GM12878 (cell line): Measurements from ENCODE around the gene PSMC3. TPM values are rescaled to one million over a fixed set of nuclear protein-coding genes. Genes with fewer than 3 reads are reported as not detected.

Experiments used
- ATAC-seq: fragments of 200-7000 bp; cut with Tn5 transposase; 3 replicates; pipeline ENCODE4 v1.9.1; 2020; ENCODE audit warnings: mild to moderate bottlenecking, moderate library complexity
- BruUV-seq: library from RNA; stranded (reverse); fragments of 400-500 nt; replicated peaks from 2 replicates; lab custom pipeline; 2021; lab: Mats Ljungman, UMichigan
- CTCF ChIA-PET: fragments of 300-600 bp; sonication (Branson Sonifier 250); formaldehyde crosslinking; extraction: SDS; loops from one replicate; lab custom pipeline; 2021; ENCODE audit warnings: inconsistent platforms; lab: Yijun Ruan, JAX
- POLR2A ChIA-PET: fragments of 350-600 bp; formaldehyde crosslinking; extraction: SDS; loops from one replicate; lab custom pipeline; 2021; ENCODE audit warnings: inconsistent platforms; lab: Charles Lee
- RAD21 ChIA-PET: fragments of 300-600 bp; sonication (Branson Sonifier 250); formaldehyde crosslinking; loops from one replicate; lab custom pipeline; 2023; ENCODE audit warnings: antibody characterized with exemption; ENCODE audit not compliant: unreplicated experiment; lab: Charles Lee
- SMC1A ChIA-PET: fragments of 300-600 bp; sonication (Branson Sonifier 250); formaldehyde crosslinking; loops from one replicate; lab custom pipeline; 2023; ENCODE audit not compliant: unreplicated experiment, uncharacterized antibody; lab: Charles Lee
- DNase-seq: peaks from one replicate; pipeline ENCODE4 v3.0.0-alpha.2; 2011; ENCODE audit warnings: low read depth, low spot score
- FAIRE-seq: peaks from 3 replicates; lab custom pipeline; 2011; peaks lifted over from hg19 to GRCh38; lab: Jason Lieb, UNC
- H2AFZ ChIP-seq: 2 replicates; pipeline ENCODE4 v1.6.0; 2011; ENCODE audit warnings: low read depth, low read length, control low read depth; ENCODE audit not compliant: control insufficient read depth
- H3K27ac ChIP-seq: 2 replicates; pipeline ENCODE4 v1.5.1; 2011; ENCODE audit warnings: control low read depth; ENCODE audit not compliant: control insufficient read depth, insufficient read depth
- H3K27me3 ChIP-seq, 2 experiments: replicated peaks in 1 of 2; 2 replicates each; pipeline versions ENCODE4 v1.6.0 to v1.6.1; 2011; ENCODE audit warnings: low read length in 1 of 2; ENCODE audit not compliant: control insufficient read depth in 2 of 2, insufficient read depth in 2 of 2
- H3K36me3 ChIP-seq, 2 experiments: 2 replicates each; pipeline ENCODE4 v1.5.1; 2011; ENCODE audit warnings: low read length in 1 of 2; ENCODE audit not compliant: control insufficient read depth in 2 of 2, insufficient read depth in 2 of 2
- H3K4me1 ChIP-seq: 2 replicates; pipeline ENCODE4 v1.6.1; 2011; ENCODE audit warnings: mild to moderate bottlenecking, low read length, moderate library complexity, mixed read lengths; ENCODE audit not compliant: control insufficient read depth, insufficient read depth
- H3K4me2 ChIP-seq: 2 replicates; pipeline ENCODE4 v1.6.0; 2011; ENCODE audit warnings: control low read depth; ENCODE audit not compliant: control insufficient read depth, insufficient read depth
- H3K4me3 ChIP-seq: fragments of 200-600 bp; sonication (generic); 2 replicates; pipeline ENCODE4 v1.5.1; 2016
- H3K79me2 ChIP-seq: 2 replicates; pipeline ENCODE4 v1.6.0; 2011; ENCODE audit warnings: low read length; ENCODE audit not compliant: control insufficient read depth, insufficient read depth
- H3K9ac ChIP-seq: 2 replicates; pipeline ENCODE4 v1.8.0; 2011; ENCODE audit warnings: low read length, control low read depth, mixed read lengths; ENCODE audit not compliant: control insufficient read depth, insufficient read depth
- H3K9me3 ChIP-seq: replicated peaks from 3 replicates; pipeline ENCODE4 v1.5.1; 2011; ENCODE audit warnings: mild to moderate bottlenecking, low read length; ENCODE audit not compliant: control insufficient read depth, insufficient read depth
- H4K20me1 ChIP-seq: 2 replicates; pipeline ENCODE4 v1.6.0; 2011; ENCODE audit not compliant: control insufficient read depth, insufficient read depth
- HCFC1 ChIP-seq: fragments of 150-350 bp; IDR thresholded peaks from 2 replicates; pipeline ENCODE4 v1.6.1; 2014; ENCODE audit warnings: low read length
- JUND ChIP-seq: IDR thresholded peaks from 2 replicates; pipeline ENCODE4 v1.6.1; 2012; ENCODE audit warnings: low read depth, mild to moderate bottlenecking, low read length, improper control_type of control experiment, moderate library complexity
- NR2F1 ChIP-seq: fragments of 450-650 bp; conservative IDR thresholded peaks from 2 replicates; pipeline ENCODE4 v1.6.1; 2017; ENCODE audit warnings: mild to moderate bottlenecking
- SRF ChIP-seq, 2 experiments: IDR thresholded peaks; 2 replicates each; pipeline ENCODE4 v1.6.1; 2011; ENCODE audit warnings: low read depth in 2 of 2, low read length in 2 of 2, mild to moderate bottlenecking in 1 of 2, moderate library complexity in 1 of 2
- WGBS: methylation state at CpG from one replicate; pipeline ENCODE4 v1.1.6; 2016; ENCODE audit warnings: low lambda C conversion rate; ENCODE audit not compliant: insufficient replicate concordance, insufficient coverage; ENCODE audit errors: missing lambda C conversion rate; 5-methylcytosine and 5-hydroxymethylcytosine counted together
- in situ Hi-C: fragments of 300-500 bp; cut with MboI; formaldehyde crosslinking; loops from 9 replicates; pipeline ENCODE4 v1.14.3; 2018; ENCODE audit warnings: mixed read lengths
- intact Hi-C: fragments of 100-400 bp; cut with micrococcal nuclease; formaldehyde crosslinking; loops from one replicate; pipeline ENCODE4 v1.14.2; 2022; ENCODE audit not compliant: unreplicated experiment
- polyA plus RNA-seq, 11 experiments: library from polyadenylated mRNA; depleted of rRNA in 4 of 11; unstranded in 6 of 11; stranded (reverse) in 5 of 11; fragments of >200 nt; fragmentation: Nextera tagmentation in 4 of 11; fragmentation: Illumina TruSeq in 1 of 11; extraction: Ambion mirVana in 4 of 11; extraction: Trizol in 1 of 11; gene quantifications; 1 replicate in 1 of 11; 2 replicates in 10 of 11; pipeline versions ENCODE4 v1.2.1 to v1.2.3, GENCODE V29; 2011 to 2016; ENCODE audit warnings: inconsistent platforms in 2 of 11, missing spikeins in 2 of 11, low read depth in 1 of 11
- total RNA-seq, 4 experiments: library from RNA; depleted of rRNA in 3 of 4; stranded (reverse); fragments of >200 nt in 3 of 4; fragmentation: Illumina TruSeq in 1 of 4; extraction: Trizol in 1 of 4; gene quantifications; 2 replicates each; pipeline versions ENCODE4 v1.2.1 to v1.2.3, GENCODE V29; 2013 to 2021
- TF ChIP-seq, protein P1 (sequence below): fragments of 450-650 bp; IDR thresholded peaks from 2 replicates; pipeline ENCODE4 v1.6.1; 2017; ENCODE audit warnings: mild to moderate bottlenecking, moderate library complexity
- TF ChIP-seq, protein P2 (sequence below): IDR thresholded peaks from 2 replicates; pipeline ENCODE4 v1.6.1; 2012; ENCODE audit warnings: mild to moderate bottlenecking, low read depth, low read length
- TF ChIP-seq, protein P3 (sequence below), 3 experiments: IDR thresholded peaks in 2 of 3; conservative IDR thresholded peaks in 1 of 3; 2 replicates each; pipeline ENCODE4 v1.5.1; 2011; ENCODE audit warnings: low read depth in 3 of 3, low read length in 3 of 3, mild to moderate bottlenecking in 3 of 3, control low read depth in 2 of 3, moderate library complexity in 2 of 3, inconsistent platforms in 1 of 3, mixed read lengths in 1 of 3; ENCODE audit not compliant: control insufficient read depth in 2 of 3, insufficient read depth in 1 of 3; ENCODE audit errors: extremely low read depth in 1 of 3

PSMC3 gene
- total and polyA plus RNA-seq, 10 of the 15 experiments (the other 5 are each of a cell fraction or from before 2014, with no cell fraction given) = 39.5 to 289 (median 155) TPM

DNA sequence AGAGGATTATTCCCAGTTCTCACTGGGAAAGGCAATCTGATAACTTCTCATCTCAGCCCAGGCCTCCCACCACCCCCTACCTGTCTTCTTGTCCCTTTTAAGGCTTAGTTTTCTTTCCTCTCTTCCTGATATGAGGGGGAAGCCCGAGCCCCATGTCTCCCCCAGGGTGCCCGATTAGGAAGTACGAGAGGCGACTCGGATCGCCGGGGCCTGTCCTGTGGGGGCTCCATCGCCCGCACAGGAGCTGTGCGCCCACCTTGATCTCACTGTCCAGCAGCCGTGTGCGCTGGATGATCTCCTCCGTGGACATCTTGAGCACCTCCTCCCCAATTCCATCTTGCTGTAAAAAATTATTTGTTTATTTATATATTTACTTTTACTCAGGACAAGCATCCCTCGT is 628 bp downstream of the PSMC3 start:
- ATAC-seq (peak; percentile 12), DNase-seq (no peak), FAIRE-seq (no peak)
- H3K4me1 ChIP-seq = peaks cover 12% of the 10 kb centered on the region
- 9% methylated on average over 14 of the region's 14 CpGs for WGBS
- no peaks in the 10 kb centered on the region for H3K27me3 ChIP-seq
- CTCF ChIA-PET = interaction anchor here (1.1 to 4.2 kb wide), 4 partner anchors 14 to 167 kb away, joined by 3 to 39 read pairs (median 5); no protein-coding TSS in a partner anchor
- H3K9me3 ChIP-seq = no peaks in the 10 kb centered on the region
- peak overlapping the region; percentile 97 for H3K4me3 ChIP-seq
- in situ Hi-C loops = no loop called here
- POLR2A ChIA-PET = interaction anchor here (0.5 to 1.7 kb wide), 4 partner anchors 8 to 207 kb away, joined by 3 to 4 read pairs (median 3); partner anchors contain the start of genes ACP2 and SLC39A13
- H3K27ac ChIP-seq = peak overlapping the region; percentile 99
- peaks cover 22% of the 10 kb centered on the region for H3K79me2 ChIP-seq
- TF ChIP-seq JUND (no peak), HCFC1 (no peak), NR2F1 (no peak), SRF (IDR thresholded peaks at IDR 0.05; ENCODE audit: low read depth in 2 of 2, low read length in 2 of 2) (no peak)
- TF ChIP-seq, protein P1, sequence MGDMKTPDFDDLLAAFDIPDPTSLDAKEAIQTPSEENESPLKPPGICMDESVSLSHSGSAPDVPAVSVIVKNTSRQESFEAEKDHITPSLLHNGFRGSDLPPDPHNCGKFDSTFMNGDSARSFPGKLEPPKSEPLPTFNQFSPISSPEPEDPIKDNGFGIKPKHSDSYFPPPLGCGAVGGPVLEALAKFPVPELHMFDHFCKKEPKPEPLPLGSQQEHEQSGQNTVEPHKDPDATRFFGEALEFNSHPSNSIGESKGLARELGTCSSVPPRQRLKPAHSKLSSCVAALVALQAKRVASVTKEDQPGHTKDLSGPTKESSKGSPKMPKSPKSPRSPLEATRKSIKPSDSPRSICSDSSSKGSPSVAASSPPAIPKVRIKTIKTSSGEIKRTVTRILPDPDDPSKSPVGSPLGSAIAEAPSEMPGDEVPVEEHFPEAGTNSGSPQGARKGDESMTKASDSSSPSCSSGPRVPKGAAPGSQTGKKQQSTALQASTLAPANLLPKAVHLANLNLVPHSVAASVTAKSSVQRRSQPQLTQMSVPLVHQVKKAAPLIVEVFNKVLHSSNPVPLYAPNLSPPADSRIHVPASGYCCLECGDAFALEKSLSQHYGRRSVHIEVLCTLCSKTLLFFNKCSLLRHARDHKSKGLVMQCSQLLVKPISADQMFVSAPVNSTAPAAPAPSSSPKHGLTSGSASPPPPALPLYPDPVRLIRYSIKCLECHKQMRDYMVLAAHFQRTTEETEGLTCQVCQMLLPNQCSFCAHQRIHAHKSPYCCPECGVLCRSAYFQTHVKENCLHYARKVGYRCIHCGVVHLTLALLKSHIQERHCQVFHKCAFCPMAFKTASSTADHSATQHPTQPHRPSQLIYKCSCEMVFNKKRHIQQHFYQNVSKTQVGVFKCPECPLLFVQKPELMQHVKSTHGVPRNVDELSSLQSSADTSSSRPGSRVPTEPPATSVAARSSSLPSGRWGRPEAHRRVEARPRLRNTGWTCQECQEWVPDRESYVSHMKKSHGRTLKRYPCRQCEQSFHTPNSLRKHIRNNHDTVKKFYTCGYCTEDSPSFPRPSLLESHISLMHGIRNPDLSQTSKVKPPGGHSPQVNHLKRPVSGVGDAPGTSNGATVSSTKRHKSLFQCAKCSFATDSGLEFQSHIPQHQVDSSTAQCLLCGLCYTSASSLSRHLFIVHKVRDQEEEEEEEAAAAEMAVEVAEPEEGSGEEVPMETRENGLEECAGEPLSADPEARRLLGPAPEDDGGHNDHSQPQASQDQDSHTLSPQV = no peak
- TF ChIP-seq, protein P2, sequence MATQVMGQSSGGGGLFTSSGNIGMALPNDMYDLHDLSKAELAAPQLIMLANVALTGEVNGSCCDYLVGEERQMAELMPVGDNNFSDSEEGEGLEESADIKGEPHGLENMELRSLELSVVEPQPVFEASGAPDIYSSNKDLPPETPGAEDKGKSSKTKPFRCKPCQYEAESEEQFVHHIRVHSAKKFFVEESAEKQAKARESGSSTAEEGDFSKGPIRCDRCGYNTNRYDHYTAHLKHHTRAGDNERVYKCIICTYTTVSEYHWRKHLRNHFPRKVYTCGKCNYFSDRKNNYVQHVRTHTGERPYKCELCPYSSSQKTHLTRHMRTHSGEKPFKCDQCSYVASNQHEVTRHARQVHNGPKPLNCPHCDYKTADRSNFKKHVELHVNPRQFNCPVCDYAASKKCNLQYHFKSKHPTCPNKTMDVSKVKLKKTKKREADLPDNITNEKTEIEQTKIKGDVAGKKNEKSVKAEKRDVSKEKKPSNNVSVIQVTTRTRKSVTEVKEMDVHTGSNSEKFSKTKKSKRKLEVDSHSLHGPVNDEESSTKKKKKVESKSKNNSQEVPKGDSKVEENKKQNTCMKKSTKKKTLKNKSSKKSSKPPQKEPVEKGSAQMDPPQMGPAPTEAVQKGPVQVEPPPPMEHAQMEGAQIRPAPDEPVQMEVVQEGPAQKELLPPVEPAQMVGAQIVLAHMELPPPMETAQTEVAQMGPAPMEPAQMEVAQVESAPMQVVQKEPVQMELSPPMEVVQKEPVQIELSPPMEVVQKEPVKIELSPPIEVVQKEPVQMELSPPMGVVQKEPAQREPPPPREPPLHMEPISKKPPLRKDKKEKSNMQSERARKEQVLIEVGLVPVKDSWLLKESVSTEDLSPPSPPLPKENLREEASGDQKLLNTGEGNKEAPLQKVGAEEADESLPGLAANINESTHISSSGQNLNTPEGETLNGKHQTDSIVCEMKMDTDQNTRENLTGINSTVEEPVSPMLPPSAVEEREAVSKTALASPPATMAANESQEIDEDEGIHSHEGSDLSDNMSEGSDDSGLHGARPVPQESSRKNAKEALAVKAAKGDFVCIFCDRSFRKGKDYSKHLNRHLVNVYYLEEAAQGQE = no peak
- TF ChIP-seq, protein P3, sequence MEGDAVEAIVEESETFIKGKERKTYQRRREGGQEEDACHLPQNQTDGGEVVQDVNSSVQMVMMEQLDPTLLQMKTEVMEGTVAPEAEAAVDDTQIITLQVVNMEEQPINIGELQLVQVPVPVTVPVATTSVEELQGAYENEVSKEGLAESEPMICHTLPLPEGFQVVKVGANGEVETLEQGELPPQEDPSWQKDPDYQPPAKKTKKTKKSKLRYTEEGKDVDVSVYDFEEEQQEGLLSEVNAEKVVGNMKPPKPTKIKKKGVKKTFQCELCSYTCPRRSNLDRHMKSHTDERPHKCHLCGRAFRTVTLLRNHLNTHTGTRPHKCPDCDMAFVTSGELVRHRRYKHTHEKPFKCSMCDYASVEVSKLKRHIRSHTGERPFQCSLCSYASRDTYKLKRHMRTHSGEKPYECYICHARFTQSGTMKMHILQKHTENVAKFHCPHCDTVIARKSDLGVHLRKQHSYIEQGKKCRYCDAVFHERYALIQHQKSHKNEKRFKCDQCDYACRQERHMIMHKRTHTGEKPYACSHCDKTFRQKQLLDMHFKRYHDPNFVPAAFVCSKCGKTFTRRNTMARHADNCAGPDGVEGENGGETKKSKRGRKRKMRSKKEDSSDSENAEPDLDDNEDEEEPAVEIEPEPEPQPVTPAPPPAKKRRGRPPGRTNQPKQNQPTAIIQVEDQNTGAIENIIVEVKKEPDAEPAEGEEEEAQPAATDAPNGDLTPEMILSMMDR (IDR thresholded peaks at IDR 0.05 in 2 of 3, conservative IDR thresholded peaks at IDR 0.05 in 1 of 3; ENCODE audit: control insufficient read depth in 2 of 3, extremely low read depth in 1 of 3, insufficient read depth in 1 of 3, low read depth in 3 of 3, low read length in 3 of 3) = no peak
- RAD21 ChIA-PET = interaction anchor here (1.2 kb wide), 1 partner anchor 177 kb away, joined by 3 read pairs; the partner anchor contains the start of gene ACP2
- H2AFZ ChIP-seq = peak overlapping the region; percentile 100; the same call in 1 of the 2 replicates
- intact Hi-C loops = loop anchor here (5.0 kb wide), 1 partner anchor 248 kb away; the partner anchor contains the start of gene ARFGAP2
- H3K4me2 ChIP-seq = peak overlapping the region; percentile 98
- H3K36me3 ChIP-seq = peaks cover 16 to 24% of the 10 kb centered on the region in 2 experiments
- no peaks in the 10 kb centered on the region for H4K20me1 ChIP-seq
- TSS peak; percentile 81 for BruUV-seq
- peak overlapping the region; percentile 98 for H3K9ac ChIP-seq
- SMC1A ChIA-PET = interaction anchor here (0.8 to 1.4 kb wide), 2 partner anchors 52 to 289 kb away, joined by 3 read pairs; no protein-coding TSS in a partner anchor
